ENCODE data around the gene HTRA3.

Gene HTRA3

GRCh38 chr4:8297141-8297601 lies 27.6 kb downstream of the HTRA3 start:
- no peak for DNase-seq

GRCh38 chr4:8297691-8298485 lies 28.3 kb downstream of the HTRA3 start:
- no peak for DNase-seq

- DNase-seq: no peak
Measured at GRCh38 chr4:8300832-8301231, 31.3 kb downstream of the HTRA3 start.

- DNase-seq: no peak
Measured at GRCh38 chr4:8301851-8302730, 32.5 kb downstream of the HTRA3 start.

- no peak for DNase-seq
Measured at GRCh38 chr4:8303081-8303480, 33.5 kb downstream of the HTRA3 start.

GRCh38 chr4:8303485-8304281 lies 34.1 kb downstream of the HTRA3 start:
- no peak for DNase-seq

- no peak for DNase-seq
Measured at GRCh38 chr4:8304827-8305695, 35.5 kb downstream of the HTRA3 start.

GRCh38 chr4:8305851-8306471 lies 36.4 kb downstream of the HTRA3 start:
- DNase-seq: no peak

- no peak for DNase-seq
Measured at GRCh38 chr4:8306511-8307021, 37.0 kb downstream of the HTRA3 start.

GRCh38 chr4:8307121-8307520 lies 37.6 kb downstream of the HTRA3 start:
- no peak for DNase-seq

- no peak for DNase-seq
Measured at GRCh38 chr4:8307714-8308113, 38.2 kb downstream of the HTRA3 start.

GRCh38 chr4:8308144-8308543 lies 38.6 kb downstream of the HTRA3 start:
- no peak for DNase-seq

GRCh38 chr4:8308856-8309771 lies 39.6 kb downstream of the HTRA3 start:
- DNase-seq: no peak

GRCh38 chr4:8310306-8310705 lies 40.8 kb downstream of the HTRA3 start:
- no peak for DNase-seq

- no peak for DNase-seq
Measured at GRCh38 chr4:8311101-8312068, 41.8 kb downstream of the HTRA3 start.

GRCh38 chr4:8312069-8312445 lies 42.5 kb downstream of the HTRA3 start:
- DNase-seq: no peak

- DNase-seq: no peak
Measured at GRCh38 chr4:8312976-8313375, 43.4 kb downstream of the HTRA3 start.

GRCh38 chr4:8314691-8315255 lies 45.2 kb downstream of the HTRA3 start:
- DNase-seq: no peak

Measured in NCI-H1694 (cell line).